Measurements from ENCODE around the gene COL26A1.

Gene COL26A1

GRCh38 chr7:101594790-101595189 is 232.1 kb downstream of the COL26A1 start:
- TF ChIP-seq, protein P1, sequence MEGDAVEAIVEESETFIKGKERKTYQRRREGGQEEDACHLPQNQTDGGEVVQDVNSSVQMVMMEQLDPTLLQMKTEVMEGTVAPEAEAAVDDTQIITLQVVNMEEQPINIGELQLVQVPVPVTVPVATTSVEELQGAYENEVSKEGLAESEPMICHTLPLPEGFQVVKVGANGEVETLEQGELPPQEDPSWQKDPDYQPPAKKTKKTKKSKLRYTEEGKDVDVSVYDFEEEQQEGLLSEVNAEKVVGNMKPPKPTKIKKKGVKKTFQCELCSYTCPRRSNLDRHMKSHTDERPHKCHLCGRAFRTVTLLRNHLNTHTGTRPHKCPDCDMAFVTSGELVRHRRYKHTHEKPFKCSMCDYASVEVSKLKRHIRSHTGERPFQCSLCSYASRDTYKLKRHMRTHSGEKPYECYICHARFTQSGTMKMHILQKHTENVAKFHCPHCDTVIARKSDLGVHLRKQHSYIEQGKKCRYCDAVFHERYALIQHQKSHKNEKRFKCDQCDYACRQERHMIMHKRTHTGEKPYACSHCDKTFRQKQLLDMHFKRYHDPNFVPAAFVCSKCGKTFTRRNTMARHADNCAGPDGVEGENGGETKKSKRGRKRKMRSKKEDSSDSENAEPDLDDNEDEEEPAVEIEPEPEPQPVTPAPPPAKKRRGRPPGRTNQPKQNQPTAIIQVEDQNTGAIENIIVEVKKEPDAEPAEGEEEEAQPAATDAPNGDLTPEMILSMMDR (IDR thresholded peaks at IDR 0.05; ENCODE audit: low read depth, low read length, missing control alignments), result no peak
- no peak overlapping the region for H3K4me3 ChIP-seq (ENCODE audit: low read depth, low read length)
- no peak for DNase-seq (ENCODE audit: low read depth)
- in situ Hi-C loops (cut with HindIII; ENCODE audit: low sequenced_read_pairs), result no loop called here

- no peak for DNase-seq (ENCODE audit: low read depth)
- in situ Hi-C loops (cut with HindIII; ENCODE audit: low sequenced_read_pairs), result no loop called here
- TF ChIP-seq, protein P1 (IDR thresholded peaks at IDR 0.05; ENCODE audit: low read depth, low read length, missing control alignments), result no peak
- H3K4me3 ChIP-seq (ENCODE audit: low read depth, low read length), result no peak overlapping the region
These were observed 232.6 kb downstream of the COL26A1 start for GRCh38 chr7:101595246-101595645.

DNA sequence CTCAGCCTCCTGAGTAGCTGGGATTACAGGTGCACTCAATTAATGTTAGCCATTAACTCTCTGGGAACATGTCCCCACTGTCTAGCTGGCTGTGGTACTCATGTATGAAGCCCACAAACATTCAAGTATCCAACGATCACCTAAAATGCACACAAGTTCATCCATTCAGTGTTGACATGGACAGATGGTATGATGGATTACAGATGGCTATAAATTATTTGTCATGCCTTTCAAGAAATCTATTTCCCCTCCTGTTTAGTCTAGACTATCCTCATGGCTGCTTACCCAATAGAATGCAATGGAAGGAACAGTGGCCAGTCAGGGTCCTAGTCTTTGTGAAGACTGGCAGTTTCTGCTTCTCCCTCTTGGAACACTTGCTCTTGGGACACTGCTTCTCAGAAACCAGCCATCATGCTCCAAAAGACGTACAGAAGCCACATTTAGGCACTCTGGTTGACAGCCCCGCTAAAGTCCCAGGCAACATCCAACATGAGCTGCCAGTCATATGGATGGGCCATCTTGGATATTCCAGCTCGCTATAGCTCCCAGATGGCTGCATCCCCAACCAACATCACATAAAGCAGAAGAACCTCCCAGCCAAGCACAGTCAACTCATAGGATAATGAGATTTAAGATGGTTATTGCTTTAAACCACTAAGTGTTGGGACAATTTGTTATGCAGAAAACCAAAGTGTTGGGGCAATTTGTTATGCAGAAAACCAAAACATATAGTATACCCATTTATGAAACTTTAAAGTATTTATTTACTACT is 233.3 kb downstream of the COL26A1 start:
- in situ Hi-C loops (cut with HindIII; ENCODE audit: low sequenced_read_pairs), result no loop called here
- TF ChIP-seq, protein P1 (IDR thresholded peaks at IDR 0.05; ENCODE audit: low read depth, low read length, missing control alignments), result no peak
- no peak overlapping the region for H3K4me3 ChIP-seq (ENCODE audit: low read depth, low read length)
- DNase-seq (ENCODE audit: low read depth), result no peak

DNA sequence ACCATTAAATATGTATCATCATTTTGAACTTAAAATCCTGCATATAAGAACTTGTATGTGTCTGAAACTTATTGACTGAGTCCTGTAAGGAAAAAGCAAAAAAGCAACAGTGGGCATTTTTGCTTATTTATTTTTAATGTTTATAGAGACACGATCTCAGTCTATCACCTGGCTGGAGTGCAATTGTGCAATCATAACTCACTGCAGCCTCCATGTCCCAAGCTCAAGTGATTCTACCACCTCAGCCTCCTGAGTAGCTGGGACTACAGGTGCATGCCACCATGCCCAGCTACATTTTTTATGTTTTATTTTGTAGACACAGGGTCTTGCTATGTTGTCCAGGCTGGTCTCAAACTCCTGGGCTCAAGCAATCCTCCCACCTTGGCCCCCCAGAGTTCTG is 234.2 kb downstream of the COL26A1 start:
- in situ Hi-C loops (cut with HindIII; ENCODE audit: low sequenced_read_pairs), result no loop called here
- DNase-seq (ENCODE audit: low read depth), result no peak
- TF ChIP-seq, protein P1 (IDR thresholded peaks at IDR 0.05; ENCODE audit: low read depth, low read length, missing control alignments), result no peak
- H3K4me3 ChIP-seq (ENCODE audit: low read depth, low read length), result no peak overlapping the region

GRCh38 chr7:101597941-101598340 is 235.3 kb downstream of the COL26A1 start:
- H3K4me3 ChIP-seq (ENCODE audit: low read depth, low read length), result no peak overlapping the region
- in situ Hi-C loops (cut with HindIII; ENCODE audit: low sequenced_read_pairs), result no loop called here
- TF ChIP-seq, protein P1 (IDR thresholded peaks at IDR 0.05; ENCODE audit: low read depth, low read length, missing control alignments), result no peak
- no peak for DNase-seq (ENCODE audit: low read depth)

- no peak for DNase-seq (ENCODE audit: low read depth)
- in situ Hi-C loops (cut with HindIII; ENCODE audit: low sequenced_read_pairs), result no loop called here
- TF ChIP-seq, protein P1 (IDR thresholded peaks at IDR 0.05; ENCODE audit: low read depth, low read length, missing control alignments), result no peak
- no peak overlapping the region for H3K4me3 ChIP-seq (ENCODE audit: low read depth, low read length)
These were observed 235.8 kb downstream of the COL26A1 start for GRCh38 chr7:101598422-101598985.

Measured in astrocyte of the cerebellum (primary cell).